Measurements from ENCODE around the gene MTHFR.
A peak's percentile ranks its signal among the peaks of the same experiment; 100 is the strongest.

MTHFR gene

GRCh38 chr1:11797525-11798216 lies 8.1 kb downstream of the MTHFR start:
- no peak for DNase-seq (ENCODE audit: low spot score)

- no peak for DNase-seq (ENCODE audit: low spot score)
Observed at GRCh38 chr1:11796036-11796828, 9.5 kb downstream of the MTHFR start.

DNA sequence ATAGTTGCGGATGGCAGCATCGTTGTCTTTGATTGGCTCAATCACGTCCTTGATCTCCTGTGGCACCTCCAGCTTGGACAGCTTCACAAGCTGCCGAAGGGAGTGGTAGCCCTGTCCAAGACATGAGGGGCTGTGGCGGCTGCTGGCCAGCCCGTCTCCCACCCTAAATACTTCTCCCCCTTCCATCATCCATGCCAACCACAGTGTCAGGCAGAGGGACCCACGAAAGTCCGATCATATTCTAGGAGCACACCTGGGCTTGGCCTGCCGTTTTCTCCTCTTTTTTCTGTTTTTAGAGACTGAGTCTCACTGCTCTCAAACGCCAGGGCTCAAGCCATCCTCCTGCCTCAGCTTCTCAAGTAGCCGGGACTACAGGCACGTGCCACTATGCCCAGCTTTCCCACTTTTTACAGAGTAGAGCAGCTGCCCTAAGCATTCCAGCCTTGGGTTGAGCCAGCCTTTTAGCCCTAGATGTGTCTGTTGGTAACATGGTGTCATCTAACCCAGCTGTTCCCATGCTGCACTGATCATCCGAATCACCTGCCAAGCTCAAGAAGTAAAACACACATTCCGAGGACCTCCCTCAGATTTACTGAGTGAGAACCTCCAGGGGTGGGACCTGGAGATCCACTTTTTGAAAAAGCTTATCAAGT lies 10.4 kb downstream of the MTHFR start:
- DNase-seq (ENCODE audit: low spot score), result no peak

- no peak for DNase-seq (ENCODE audit: low spot score)
Observed at GRCh38 chr1:11794446-11795237, 11.1 kb downstream of the MTHFR start.

DNA sequence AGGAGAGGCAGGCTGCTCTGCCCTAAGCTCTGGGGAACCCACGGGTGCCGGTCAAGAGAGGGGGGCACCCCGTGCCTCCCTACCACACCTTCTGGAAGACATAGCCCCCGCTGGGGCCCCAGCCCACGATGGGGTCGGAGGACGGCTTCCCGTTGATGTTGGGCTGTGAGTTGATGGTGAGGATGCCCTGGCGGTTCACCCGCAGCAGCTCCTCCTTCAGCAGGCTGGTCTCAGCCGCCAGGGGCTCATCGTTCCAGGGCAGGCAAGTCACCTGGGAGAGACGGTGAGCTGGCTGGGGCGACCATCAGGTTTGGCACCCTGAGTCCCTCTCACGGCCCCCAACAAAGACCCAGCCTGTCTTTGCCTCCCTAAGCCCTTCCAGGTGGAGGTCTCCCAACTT lies 11.9 kb downstream of the MTHFR start:
- no peak for DNase-seq (ENCODE audit: low spot score)

DNA sequence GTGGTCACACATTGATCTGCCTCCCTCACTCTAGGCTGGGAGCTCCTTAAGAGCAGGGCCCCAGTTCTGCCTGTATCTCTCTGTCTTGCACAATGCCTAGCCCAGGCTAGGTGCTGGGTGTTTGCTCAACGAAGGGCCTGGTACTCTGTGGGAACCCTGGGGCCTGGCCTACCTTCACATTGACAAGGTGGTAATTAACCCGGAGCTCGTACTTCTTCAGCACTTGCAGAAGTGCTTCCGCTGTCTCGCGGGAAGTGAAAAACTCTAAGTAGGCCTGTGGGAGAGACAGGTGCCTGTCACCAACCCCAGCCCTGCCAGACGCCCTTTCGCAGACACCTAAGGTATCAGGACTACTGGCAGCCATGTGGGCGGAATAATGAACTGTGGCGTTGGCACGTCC lies 13.7 kb downstream of the MTHFR start:
- no peak for DNase-seq (ENCODE audit: low spot score)

DNA sequence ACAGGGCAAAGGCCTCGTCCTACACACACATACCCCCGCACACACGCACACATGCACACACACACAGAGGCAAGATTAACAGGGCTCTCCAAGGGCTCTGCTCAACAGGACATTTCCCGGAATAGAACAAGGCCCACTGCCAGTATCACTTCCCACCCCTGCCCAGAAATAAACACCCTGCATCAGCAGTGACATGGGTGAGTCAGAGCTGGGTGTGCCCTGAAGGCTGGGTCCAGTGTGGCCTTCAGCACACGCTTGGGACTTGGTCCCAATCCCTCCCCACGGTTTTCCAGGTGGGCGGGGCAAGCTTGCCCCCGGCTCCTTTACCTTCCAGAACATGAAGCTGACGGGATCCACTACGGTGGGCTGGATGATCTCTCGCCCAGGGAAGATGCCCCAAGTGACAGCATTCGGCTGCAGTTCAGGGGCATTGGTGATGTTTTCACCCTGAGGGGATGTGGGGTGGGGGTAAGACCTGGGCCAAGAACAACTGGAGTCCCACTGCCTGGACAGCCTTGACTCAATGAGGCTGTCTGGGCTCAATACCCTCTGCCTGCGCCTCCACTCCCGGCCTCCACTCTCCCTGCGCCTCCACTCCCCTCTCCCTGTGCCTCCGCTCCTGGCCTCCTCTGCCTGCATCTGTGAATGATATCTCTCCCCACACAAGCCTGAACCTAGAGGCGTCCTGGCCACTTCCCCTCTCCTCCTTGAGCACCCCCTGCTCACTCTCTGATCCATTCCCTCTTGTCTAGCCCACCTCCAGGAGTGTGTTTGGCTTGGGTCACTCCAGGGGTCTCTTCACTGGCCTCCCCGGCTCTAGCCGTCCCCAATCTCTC lies 14.7 kb downstream of the MTHFR start:
- no peak for DNase-seq (ENCODE audit: low spot score)

- DNase-seq (ENCODE audit: low spot score), result no peak
Observed at GRCh38 chr1:11790101-11790879, 15.5 kb downstream of the MTHFR start.

- no peak for DNase-seq (ENCODE audit: low spot score)
Observed at GRCh38 chr1:11789126-11790067, 16.4 kb downstream of the MTHFR start.

DNA sequence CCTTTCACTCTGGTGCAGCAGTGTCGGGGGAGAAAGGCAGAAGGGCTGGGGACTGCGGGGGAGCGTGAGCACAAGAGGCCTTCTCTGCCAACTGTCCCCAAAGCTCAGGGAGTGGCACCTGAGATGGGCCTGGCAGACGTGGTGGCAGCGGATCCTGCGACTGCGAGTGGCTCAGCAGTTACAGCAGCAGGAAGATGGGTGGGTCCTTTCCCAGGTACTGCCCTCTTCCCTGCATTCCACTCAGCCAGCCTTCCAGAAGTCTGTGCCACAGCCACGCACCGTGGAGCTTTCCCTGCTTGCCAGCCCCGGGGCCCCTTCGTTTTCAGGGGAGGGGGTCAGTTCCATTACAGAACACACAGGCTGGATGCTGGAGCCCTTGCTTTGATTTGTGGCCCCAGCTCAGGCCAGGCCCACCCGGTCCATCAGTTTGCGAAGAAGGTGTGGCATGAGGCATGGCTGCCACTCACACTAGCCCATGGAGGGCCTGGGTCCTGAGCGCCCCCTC lies 17.2 kb downstream of the MTHFR start:
- no peak for DNase-seq (ENCODE audit: low spot score)

- DNase-seq (ENCODE audit: low spot score), result no peak
Observed at GRCh38 chr1:11787804-11788436, 17.8 kb downstream of the MTHFR start.

- DNase-seq (ENCODE audit: low spot score), result peak; percentile 77
Observed at GRCh38 chr1:11787251-11787803, 18.4 kb downstream of the MTHFR start.

DNA sequence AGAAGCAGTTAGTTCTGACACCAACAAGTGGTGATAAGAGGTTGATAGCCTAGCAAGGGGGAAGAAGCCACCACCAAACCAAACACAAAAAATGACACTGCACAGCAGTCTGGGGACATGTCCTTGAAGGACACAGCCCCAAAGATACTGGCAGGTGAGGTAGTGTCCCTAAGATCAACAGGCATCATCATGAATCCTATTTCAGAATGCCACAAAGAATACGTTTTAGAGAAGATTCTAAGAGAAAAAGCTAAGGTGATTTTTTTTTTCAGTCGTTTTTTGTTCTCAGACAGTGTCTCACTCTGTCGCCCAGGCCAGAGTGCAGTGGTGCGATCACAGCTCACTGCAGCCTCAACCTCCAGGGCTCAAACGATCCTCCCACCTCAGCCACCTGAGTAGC lies 19.6 kb downstream of the MTHFR start:
- no peak for DNase-seq (ENCODE audit: low spot score)

GRCh38 chr1:11784993-11785769 lies 20.6 kb downstream of the MTHFR start:
- peak; percentile 94 for DNase-seq (ENCODE audit: low spot score)

DNA sequence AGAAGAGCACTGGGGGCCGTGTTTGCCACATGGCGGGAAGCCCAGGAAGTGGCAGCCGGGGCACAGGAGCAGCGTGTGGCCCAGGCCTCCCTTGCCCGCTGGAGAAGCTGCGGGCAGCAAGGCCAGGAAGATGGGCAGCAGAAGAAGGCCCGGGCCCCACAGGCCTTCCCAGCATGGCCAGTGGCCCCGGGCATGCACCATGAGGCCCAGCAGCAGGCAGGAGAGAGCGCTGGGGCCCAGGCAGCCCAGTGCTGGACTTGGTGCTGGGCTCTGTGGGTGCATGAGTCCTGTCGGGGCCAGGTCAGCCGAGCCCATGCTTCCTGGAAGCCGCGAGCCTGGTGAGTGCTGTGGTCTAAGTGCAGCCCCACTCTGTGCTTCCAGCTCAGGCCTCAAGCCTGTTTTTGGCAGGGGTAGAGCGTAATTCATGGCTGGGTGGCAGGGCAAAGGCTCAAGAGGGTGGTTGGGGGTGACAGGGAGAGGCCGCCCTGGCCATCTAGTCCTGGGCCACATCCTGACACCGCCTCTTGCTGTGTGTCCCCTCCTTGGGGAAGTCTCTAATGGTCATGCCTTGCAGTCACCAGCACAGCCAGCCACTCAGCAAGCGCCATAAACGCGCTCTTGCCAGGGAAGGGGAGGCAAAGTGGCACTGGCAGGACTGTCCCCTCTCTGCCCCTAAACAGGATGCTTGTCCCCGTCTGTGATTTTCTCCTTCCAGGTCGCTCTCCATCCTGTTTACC lies 21.3 kb downstream of the MTHFR start:
- DNase-seq (ENCODE audit: low spot score), result no peak

DNA sequence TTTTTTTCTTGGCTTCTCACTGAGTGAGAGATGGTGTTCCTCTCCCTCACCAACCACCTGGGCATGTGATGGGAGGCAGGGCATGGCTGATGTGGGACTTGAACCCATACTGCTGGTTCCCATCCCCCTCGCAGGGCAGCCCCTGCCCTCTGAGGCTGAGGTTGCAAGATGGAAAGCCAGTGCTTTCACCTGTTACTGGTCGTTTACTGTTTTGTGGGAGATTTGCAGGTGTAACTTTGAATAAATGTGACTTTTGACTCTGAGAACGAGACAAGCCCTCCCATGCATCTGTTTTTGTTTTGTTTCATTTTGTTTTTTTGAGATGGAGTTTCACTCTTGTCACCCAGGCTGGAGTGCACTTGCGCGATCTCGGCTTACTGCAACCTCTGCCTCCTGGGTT lies 22.2 kb downstream of the MTHFR start:
- DNase-seq (ENCODE audit: low spot score), result no peak
